Skin epidermis (tissue), 12 donors: ENCODE measurements around the gene PAPPA.

Source experiments
- H3K27ac ChIP-seq, 21 experiments: fragments of 200-600 bp; sonication (generic) in 11 of 21; one replicate each; pipeline ENCODE4 v1.5.0; 2020; ENCODE audit warnings: mild to moderate bottlenecking in 3 of 21, inconsistent platforms in 2 of 21, moderate library complexity in 2 of 21
- H3K4me3 ChIP-seq, 7 experiments: fragments of 200-600 bp; sonication (generic) in 2 of 7; one replicate each; pipeline ENCODE4 v1.5.0; 2020; ENCODE audit warnings: inconsistent platforms in 2 of 7, mild to moderate bottlenecking in 2 of 7, moderate library complexity in 1 of 7

PAPPA gene

GRCh38 chr9:116430849-116431248, 277.3 kb downstream of the PAPPA start:
- Histone ChIP-seq H3K4me3 (no peak overlapping the region), H3K27ac (no peak overlapping the region)

- no peak overlapping the region for H3K27ac ChIP-seq
- no peak overlapping the region for H3K4me3 ChIP-seq
Observed at GRCh38 chr9:116432051-116432450, 278.5 kb downstream of the PAPPA start.

GRCh38 chr9:116434314-116434713, 280.7 kb downstream of the PAPPA start:
- Histone ChIP-seq H3K27ac (no peak overlapping the region), H3K4me3 (no peak overlapping the region)

- Histone ChIP-seq H3K4me3 (no peak overlapping the region), H3K27ac (no peak overlapping the region)
Observed at GRCh38 chr9:116435706-116436105, 282.1 kb downstream of the PAPPA start.

- H3K4me3 ChIP-seq, result no peak overlapping the region
- no peak overlapping the region for H3K27ac ChIP-seq
Observed at GRCh38 chr9:116436121-116436520, 282.5 kb downstream of the PAPPA start.

GRCh38 chr9:116437411-116438370, 284.1 kb downstream of the PAPPA start:
- Histone ChIP-seq H3K27ac (no peak overlapping the region), H3K4me3 (no peak overlapping the region)

- Histone ChIP-seq H3K27ac (no peak overlapping the region), H3K4me3 (no peak overlapping the region)
Observed at GRCh38 chr9:116442528-116442927, 288.9 kb downstream of the PAPPA start.

GRCh38 chr9:116447934-116448333, 294.3 kb downstream of the PAPPA start:
- no peak overlapping the region for H3K27ac ChIP-seq

GRCh38 chr9:116448431-116448830, 294.8 kb downstream of the PAPPA start:
- Histone ChIP-seq H3K4me3 (no peak overlapping the region), H3K27ac (no peak overlapping the region)

More at GRCh38 chr9:116447934-116448333, 294.3 kb downstream of the PAPPA start:
- no peak overlapping the region for H3K4me3 ChIP-seq

GRCh38 chr9:116449949-116450348, 296.4 kb downstream of the PAPPA start:
- H3K4me3 ChIP-seq, result no peak overlapping the region
- H3K27ac ChIP-seq, result no peak overlapping the region

- Histone ChIP-seq H3K4me3 (no peak overlapping the region), H3K27ac (no peak overlapping the region)
Observed at GRCh38 chr9:116450378-116451139, 297.0 kb downstream of the PAPPA start.

GRCh38 chr9:116451500-116452115, 298.0 kb downstream of the PAPPA start:
- Histone ChIP-seq H3K4me3 (no peak overlapping the region), H3K27ac (no peak overlapping the region)
